Stromal cell of bone marrow (primary cell): ENCODE results near the gene WDFY1.

Experiments
- DNase-seq: peaks from one replicate; pipeline ENCODE4 v3.0.0-alpha.2; 2012; ENCODE audit warnings: low read depth

The WDFY1 gene

GRCh38 chr2:223930103-223930976 is 14.8 kb downstream of the WDFY1 start:
- no peak for DNase-seq

- DNase-seq: no peak
Observed at GRCh38 chr2:223929571-223930102, 15.5 kb downstream of the WDFY1 start.

DNA sequence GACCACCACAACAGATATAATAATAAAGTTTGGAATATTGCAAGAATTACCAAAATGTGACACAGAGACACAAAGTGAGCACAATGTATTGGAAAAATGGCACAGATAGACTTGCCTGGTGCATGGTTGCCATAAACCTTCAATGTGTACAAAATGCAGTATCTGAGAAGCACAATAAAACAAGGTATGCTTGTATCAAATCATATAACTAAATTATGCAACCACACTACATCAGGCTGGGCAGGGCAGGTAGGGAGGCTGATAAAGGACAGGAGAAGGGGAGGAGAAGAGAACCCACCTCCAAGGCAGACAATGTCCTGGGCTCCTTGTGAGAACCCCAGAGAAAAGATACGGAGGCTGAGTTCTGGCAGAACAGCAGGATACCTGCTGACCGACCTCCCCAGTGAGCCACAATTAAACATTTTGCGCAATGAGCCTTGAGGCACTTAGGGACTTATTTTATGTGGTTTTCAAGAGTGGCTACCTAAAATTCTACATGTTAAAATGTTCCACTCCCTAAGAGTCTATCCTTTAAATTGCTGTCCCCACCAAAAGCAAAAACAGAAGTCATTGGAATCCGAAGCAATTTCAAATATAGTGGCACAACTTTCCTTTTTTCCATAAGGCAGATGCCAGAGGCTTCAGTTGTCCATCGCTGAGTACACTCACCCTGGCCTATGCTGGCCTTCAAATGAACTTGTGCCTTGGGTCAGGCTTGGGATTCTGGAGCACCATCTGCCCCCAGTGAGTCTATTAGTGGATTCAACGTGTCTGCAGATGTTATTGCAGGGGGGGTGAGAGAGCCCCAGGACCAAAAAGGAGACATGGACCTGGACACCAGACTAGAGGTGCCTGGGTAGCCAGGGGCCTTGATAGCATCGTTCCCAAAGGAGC is 16.8 kb downstream of the WDFY1 start:
- DNase-seq: no peak

DNA sequence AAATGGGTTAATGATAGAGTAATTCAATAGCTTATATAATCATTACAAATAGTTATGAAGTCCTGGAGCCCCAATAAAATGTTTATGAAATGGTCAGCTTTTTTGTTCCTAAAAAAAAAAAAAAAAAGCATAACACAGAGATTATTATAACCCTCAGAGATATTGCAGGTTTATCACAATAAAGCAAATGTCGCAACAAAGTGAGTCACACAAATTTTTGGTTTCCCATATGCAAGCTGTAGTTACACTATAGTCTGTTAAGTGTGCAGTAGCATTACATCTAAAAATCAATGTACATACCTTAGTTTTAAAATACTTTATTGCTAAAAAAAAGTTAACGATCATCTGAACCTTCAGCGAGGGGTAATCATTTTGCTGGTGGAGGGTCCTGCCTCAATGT is 20.0 kb downstream of the WDFY1 start:
- DNase-seq: no peak

DNA sequence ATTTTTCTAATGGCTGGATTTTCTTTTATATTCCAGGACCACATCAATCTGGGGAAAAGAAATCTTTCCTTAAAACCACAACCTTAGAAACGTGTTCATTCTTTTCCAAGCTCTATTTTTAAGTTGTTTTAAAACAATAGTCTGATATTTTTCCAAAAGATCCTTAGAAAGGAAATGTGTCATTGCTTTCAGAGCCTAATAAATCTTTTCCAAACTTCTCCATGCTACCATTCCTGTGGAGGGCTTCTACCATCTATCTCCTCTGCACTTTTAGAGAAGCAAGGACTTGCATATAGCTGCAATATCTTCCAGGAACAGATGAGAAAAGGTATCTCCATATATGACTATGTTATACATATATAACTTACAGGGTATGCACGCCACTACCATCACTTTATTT is 21.2 kb downstream of the WDFY1 start:
- DNase-seq: no peak

DNA sequence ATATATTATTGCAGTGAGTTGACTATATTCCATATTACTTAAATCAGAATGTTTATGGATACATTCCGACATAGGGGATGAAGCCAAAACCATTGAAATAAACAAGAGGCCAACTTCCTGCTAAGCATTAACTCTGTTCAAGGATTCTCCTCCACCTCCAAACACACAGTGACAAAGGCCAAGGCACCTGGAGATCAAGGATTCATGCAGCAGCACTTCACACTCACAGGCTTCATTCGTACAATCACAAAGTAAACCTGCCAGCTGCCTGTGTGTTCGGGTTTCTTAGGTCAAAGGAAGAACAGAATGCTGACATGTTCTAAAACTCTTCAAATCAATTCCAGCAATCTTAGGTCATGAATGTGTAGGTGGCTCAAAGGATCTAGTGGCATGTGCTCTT is 22.8 kb downstream of the WDFY1 start:
- DNase-seq: no peak

- DNase-seq: no peak
Observed at GRCh38 chr2:223921204-223921603, 23.9 kb downstream of the WDFY1 start.

- DNase-seq: no peak
Observed at GRCh38 chr2:223920109-223920508, 25.0 kb downstream of the WDFY1 start.

DNA sequence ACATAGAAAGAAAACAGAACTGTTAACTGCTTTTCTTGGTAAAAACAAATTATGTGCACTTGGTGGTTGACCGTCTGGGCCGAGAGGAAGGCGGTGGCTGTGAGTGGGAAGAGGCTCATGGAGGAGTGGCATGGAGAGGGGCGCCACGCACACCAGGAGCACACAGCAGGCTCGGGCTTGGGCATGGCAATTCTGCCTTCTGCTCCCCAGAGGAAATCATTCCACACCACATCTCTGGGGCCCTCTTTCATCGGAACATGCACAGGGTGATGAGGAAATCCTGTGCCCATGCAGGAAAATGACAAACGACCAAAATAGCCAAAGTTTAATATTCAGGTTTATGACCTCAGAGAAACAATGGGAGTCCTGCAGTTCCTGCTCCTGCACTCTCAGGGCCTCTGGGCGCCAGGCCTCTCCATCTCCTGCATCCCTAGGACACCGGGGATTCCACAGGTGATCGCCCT is 26.4 kb downstream of the WDFY1 start:
- DNase-seq: no peak

DNA sequence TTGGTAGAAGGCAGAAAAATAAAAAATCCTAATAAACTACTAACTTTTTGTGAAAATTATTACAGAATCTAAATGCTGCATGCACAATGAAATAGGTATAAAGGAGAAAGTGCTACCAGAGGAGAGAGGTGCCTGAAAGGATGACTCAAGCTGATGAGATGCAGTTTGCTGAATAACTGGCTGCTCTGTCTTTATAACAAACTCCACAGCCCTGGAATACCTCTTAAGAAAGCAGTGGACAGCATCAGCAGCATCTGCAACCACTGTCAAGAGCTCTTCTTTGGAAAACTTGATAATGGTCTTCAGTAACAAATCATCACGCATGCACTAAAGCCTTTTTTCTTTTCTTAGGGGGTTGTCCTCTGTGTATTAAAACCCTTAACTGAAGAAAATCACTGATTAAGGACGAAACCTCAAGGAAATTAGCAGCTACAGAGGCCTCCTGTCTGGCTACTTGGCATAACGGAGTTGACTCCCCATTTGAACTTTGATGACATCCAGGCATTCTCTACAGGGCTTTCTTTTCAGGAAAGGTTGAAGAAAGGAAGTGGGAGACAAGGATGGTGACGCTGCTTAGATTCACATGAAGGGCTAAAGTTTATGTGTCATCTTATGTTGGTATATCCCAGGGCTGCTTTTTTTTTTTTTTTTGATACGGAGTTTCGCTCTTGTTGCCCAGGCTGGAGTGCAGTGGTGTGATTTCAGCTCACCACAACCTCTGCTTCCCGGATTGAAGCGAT is 28.8 kb downstream of the WDFY1 start:
- DNase-seq: no peak

GRCh38 chr2:223915071-223915470 is 30.1 kb downstream of the WDFY1 start:
- no peak for DNase-seq

DNA sequence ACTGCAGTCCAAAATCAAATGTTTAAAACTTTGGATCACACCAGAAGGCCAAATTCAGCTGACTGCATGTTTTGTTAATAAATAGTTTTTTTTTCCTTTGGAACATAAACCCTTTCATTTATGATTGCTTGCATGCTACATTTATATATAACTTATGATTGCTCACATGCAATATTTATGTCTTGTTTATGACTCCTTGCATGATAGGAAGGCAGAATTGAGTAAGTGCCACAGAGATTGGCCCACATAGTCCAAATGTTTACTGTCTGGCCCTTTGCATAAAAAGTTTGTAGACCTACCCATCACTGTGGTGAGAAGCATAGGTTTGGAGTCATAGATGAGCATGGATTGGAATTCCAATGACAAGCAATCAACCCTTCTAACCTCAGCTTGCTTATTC is 30.8 kb downstream of the WDFY1 start:
- DNase-seq: no peak

GRCh38 chr2:223909001-223909741 is 36.0 kb downstream of the WDFY1 start:
- DNase-seq: no peak

GRCh38 chr2:223908304-223908998 is 36.7 kb downstream of the WDFY1 start:
- DNase-seq: no peak

DNA sequence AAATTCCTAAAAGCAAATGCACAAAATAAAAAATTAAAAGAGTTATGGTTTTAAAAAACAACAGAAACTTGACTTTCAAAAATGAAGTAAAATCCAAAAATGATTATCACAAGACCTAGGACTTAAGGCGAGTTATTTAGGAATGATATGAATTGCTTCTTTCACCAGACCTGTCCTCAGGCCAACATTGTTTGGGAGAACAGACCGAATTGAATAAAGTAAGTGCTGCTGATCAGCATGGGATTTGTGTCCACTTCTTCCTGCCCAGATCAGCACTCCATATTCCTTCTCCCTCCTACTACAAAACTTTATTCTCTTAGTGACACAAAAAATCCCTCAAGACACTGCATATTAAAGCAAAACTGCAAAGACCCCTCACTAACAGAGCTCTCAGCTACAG is 39.1 kb downstream of the WDFY1 start:
- no peak for DNase-seq

GRCh38 chr2:223901854-223902253 is 43.3 kb downstream of the WDFY1 start:
- DNase-seq: no peak

DNA sequence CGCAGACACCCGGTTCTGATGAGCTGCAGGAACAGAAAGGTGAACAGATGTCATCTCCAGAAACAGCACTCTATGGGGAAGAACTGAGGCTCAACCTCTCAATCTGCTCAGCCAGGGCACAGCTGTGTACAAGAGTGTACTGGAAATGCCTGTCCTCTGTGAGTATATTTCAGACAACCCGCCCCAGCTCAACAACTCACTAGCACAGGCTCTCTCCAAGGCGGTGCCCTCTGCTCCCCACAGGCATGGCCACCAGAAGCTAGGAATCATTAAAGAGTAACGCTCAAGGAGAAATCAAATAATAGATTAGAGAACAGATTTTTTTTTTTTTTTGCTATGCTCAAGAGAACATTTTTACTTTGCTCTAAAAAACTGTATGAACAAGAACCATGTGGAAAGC is 43.8 kb downstream of the WDFY1 start:
- DNase-seq: no peak

DNA sequence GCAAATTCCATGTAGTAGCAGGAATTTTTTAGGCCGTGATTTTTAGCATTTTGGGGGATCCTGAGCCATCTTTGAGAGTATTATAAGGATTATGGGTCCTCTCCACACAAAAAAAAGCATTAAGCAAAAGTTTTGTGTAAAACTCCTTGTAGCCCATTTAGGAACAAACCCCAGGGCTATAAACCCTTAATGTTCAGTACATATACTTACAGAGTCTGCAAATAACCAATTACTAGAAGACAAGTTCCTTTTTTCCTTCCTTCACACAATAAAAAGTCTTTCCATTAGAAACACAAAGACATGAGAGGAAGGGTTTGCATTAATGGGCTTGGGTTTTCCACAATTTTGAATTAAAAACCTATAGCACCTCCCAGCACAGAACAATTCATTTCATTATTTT is 44.6 kb downstream of the WDFY1 start:
- no peak for DNase-seq

- no peak for DNase-seq
Observed at GRCh38 chr2:223900066-223900465, 45.1 kb downstream of the WDFY1 start.

GRCh38 chr2:223897669-223898330 is 47.3 kb downstream of the WDFY1 start:
- no peak for DNase-seq
